HG03342 (cell line): ENCODE measurements around the gene SBK2.
"Not testable (repeated sequence)": the region's sequence is repeated elsewhere in the genome, so short reads cannot be mapped to it uniquely, and the experiment has no call there.

Source experiments
- ATAC-seq: cut with Tn5 transposase; IDR thresholded peaks from one replicate; pipeline ENCODE4 v1.9.1; 2021; ENCODE audit warnings: mild to moderate bottlenecking, moderate library complexity; ENCODE audit not compliant: unreplicated experiment

The SBK2 gene

DNA sequence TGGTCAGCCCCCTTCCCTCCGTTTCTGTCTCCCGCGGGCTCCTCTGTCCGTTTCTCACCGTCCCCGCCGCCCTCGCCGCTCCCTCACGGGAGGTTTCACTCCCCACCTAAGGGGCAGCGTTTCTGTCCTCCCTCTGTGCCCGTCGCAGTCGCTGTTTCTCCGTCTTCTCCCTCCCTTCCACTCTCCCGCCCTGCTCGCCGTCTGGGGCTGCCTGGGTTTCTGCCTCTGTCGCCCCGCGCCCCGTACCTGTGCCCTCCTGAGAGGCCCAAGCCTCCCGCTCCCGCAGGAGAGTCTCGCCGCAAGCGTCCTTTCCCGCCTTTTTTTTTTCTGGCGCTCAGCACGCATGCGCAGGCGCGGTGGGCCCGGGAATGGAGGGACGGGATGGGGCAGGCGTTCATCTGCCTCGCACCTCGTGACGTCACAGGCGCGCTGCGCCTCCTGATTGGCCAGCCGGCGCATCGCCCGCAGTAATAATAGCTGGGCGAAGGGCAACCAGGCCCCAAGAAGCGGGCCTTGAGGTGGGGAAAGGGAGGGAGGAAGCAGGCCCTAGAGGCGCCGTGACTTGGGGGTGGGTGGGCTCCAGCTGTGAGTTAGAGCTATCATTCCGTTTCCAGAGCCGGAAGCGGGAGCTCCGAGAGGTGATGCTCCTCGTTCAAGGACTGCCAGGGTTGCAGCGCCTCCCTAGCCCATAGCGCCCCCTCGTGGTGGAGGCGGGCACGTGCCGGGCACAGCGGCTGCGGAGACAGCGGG lies 33.3 kb downstream of the SBK2 start:
- ATAC-seq = peak; percentile 88

DNA sequence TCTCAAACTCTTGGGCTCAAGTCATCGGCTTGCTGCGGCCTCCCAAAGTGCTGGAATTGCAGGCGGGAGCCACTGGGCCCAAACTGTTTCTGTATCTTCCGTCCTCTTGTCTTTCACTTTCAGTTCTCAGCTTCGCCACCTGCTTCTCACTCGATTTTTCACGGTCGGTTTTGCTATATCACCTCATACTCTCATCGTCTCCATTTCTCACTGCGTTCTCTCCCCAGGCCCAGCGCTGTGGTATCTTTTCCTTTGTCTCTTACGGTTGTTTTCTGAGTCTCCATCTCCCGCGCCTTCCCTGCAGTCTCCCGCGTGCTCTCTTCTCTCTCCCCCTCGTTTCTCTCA lies 33.8 kb downstream of the SBK2 start:
- ATAC-seq = no peak

DNA sequence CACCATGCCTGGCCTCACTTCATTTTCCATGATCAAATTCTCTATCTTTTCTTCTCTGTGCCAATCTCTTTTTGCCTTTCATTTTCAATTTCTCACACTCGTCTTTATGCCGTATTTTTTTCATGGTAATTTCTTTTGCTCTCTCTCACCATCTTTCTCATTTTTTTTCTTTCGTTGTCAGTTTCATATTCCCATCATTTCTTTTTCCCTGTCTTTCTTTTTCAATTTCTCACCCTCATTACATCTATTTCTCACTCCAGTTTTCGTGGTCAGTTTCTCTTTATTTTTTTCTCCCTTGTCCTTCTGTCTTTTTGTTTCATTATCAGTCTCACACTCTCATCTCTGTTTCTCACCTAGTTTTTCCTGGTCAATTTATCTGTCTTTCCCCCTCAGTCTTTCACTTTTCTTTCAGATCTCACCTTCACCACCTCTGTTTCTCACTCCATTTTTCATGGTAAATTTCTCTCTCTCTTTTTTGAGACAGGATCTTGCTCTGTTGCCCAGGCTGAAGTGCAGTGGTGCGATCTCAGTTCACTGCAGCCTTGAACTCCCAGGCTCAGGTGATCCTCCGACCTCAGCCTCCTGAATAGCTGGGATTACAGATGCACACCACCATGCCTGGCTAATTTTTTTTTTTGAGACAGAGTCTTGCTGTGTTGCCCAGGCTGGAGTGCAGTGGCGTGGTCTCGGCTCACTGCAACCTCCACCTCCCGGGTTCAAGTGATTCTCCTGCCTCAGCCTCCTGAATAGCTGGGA lies 34.6 kb downstream of the SBK2 start:
- ATAC-seq = no peak

DNA sequence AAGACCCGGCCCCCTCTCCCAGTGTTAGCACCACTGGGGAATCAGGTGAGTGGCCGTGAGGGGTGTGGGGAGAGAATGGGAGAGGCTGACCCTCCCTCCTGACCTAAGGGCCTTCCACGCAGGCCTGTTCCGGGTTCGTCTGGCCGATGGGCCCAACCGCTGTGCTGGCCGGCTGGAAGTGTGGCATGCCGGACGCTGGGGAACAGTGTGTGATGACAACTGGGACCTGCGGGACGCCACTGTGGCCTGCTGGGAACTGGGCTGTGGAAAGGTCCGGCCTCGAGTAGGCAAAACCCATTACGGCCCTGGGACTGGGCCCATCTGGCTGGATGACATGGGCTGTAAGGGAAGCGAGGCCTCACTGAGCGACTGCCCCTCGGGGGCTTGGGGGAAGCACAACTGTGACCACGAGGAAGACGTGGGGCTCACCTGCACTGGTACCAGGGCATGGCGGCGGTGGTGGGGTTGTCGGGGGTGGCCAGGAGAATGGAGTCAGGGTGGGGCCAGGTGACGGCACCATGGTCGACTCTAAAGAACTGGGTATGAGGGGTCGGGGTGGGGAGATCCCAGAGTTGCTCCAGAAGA lies 36.5 kb downstream of the SBK2 start:
- no peak for ATAC-seq

DNA sequence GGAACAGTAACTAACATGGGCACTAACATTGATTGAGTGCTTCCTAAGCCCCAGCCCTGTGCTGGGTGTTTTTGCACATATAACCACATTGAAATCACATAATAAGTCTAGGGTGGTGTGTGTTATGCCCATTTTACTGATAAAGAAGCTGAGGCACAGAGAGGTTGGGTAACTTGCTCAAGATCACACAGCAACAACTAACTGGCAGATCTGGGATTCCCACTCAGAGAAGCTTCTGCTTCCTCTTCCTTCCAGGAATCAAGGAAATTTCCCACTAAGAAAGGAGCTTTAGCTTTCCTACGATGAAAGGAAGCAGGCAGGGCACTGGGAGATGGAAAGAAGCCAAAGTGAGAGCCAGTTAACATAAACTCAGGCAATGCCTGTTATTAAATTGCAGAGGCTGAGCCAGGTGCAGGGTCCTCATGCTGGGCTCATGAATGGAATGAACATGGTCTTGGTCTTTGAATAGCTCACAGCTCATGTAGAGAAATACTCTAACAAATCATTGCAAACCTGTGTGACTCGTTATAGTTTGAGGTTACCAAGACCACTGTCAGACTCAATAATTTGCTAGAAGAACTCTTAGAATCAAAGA lies 38.6 kb downstream of the SBK2 start:
- ATAC-seq = no peak

DNA sequence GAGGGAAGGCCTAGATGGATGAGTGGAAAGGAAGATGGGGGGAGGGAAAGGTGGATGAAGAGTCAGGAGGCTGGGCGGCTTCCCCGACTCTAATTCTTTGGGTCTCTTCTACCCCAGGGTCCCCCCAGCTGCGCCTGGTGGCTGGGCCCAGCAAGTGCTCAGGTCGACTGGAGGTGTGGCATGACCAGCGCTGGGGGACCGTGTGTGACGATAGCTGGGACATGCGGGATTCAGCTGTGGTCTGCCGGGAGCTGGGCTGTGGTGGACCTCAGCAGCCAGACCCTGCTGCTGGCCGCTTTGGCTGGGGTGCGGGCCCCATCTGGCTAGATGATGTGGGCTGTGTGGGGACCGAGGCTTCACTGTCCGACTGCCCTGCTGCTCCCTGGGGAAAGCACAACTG lies 39.2 kb downstream of the SBK2 start:
- ATAC-seq = no peak

DNA sequence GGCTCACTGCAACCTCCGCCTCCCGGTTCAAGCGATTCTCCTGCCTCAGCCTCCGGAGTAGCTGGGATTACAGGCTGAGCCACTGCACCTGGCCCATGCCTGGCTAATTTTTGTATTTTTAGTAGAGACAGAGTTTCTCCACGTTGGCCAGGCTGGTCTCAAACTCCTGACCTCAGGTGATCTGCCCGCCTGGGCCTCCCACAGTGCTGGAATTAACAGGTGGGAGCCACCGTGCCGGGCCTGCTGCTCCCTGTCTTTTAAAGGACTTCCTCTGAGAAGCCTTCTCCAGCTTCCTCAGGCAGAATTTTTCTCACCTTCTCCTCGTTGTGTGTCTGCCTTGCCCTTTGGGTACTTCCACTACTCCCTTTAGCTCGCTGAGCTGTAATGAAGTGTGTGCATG lies 40.1 kb downstream of the SBK2 start:
- ATAC-seq = not testable (repeated sequence)

DNA sequence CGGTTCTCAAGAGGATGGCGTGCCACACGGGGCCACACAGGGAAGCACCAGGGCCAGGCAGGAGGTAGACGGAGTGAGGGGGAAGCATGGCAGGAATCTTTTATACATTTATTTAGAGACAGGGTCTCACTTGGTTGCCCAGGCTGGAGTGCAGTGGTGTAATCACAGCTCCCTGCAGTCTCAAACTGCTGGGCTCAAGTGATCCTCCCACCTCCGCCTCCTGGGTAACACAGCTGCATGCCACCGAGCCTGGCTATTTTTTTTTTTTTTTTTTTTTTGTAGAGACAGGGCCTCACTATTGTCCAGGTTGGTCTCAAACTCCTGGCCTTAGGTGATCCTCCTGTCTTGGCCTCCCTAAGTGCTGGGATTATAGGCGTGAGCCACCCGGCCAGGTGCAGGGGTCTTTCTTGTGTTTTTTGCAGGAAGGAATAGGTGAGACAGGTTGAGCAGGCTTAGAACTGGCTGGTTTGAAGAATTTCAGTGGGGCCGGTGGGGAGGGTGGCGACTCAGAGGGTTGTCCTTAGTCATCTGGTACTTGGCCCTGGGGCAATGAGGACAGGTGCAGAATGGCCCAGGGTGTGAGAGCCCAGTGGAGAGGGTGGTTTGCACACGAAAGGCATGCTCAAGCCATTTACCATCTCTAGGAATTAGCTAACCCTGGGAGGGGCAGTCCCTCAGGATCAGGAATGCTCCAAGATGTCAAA lies 41.1 kb downstream of the SBK2 start:
- ATAC-seq = no peak

DNA sequence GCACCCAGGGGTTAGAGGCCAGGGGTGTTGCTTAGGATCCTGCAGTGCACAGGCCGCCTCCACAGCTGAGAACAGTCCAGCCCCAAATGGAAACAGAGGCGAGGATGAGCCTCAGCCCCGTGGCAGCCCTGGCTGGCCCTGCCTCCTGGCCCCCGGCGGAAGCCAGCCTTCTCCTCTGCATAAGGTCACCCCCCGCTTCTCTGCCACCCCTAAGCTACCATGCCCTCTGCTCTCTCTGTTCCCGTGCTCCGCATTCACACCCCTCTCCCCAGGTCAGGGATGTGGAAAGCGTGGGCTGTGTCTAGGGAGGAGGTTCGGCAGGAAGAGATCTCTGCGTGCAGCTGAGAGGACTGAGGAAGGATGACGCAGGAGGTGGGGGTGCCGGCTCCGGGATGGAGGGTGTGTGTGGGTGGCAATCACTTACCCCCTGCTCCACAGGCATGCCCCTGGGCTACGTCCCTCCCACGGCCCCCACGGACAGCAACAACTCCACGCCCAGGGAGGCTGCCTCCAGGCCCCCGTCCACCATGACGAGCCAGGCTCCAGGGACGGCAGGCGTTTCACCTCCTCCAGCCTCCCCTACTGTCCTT lies 42.7 kb downstream of the SBK2 start:
- ATAC-seq = no peak

DNA sequence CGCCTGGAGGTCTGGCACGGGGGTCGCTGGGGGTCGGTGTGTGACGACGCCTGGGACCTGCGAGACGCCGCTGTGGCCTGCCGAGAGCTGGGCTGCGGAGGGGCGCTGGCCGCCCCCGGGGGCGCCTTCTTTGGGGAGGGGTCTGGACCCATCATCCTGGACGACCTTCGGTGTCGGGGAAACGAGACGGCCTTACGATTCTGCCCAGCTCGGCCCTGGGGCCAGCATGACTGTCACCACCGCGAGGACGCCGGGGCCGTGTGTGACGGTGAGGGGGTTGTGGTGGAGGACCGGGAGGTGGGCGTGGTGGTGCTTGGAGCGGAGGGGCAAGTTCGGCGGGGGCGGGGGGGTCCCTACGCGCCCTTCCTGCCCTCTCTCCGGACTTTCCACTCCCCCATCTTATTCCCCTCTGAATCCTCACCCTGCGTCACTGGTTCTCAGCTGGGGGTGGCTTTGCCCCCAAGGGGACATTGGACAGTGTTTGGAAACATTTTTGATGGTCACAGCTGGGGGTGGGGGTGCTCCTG lies 43.2 kb downstream of the SBK2 start:
- ATAC-seq = no peak

DNA sequence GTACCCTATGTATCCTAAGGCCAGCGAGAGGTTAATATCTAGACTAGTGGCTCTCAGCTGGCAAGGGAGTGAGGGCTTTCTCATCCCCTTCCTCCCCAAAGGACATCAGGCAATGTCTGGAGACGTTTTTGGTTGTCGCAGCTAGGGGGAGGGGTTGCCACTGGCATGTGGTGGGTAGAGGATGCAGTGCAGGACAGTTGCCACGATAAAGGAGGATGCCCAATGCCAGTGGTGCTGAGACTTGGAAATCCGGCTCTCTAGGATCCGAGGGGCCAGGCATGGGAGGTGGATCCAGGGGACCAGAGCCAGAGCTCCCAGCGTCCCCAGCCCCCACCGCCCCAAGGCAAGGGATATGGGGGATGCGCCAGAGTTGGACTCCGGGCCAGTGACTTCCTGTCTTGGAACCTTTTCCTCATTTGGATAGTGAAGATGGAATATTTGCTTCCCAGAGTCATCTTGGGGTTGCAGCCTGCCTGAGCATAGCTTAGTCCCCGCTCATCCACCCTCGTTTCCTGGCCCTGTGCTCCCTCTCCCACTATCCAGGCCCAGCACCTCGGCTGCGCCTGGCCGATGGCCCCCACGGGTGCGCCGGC lies 43.8 kb downstream of the SBK2 start:
- no peak for ATAC-seq

DNA sequence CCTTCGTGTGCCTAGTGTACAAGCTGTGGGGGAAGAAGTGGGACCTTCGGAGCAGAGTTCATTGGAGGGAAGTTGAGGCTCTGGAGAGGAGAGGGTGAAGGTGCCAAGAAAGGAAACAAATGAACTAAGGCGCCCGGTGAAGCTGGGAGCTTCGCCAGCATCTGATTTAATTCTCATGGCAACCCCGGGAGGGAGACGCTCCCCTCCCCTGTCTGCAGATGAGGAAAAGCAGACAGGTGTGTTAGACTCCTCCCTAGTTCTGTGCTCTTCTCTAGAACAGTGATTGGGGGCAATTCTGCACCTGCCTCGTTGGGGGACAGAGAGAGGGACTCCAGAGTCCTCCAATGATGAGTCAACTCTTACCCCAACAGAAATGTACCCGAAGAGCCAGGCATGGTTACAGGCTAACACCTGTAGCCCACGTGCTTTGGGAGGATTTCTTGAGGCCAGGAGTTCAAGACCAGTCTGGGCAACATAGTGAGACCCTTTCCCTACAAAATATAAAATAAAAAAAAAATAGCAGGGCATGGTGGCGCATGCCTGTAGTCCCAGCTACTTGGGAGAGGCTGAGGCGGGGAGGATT lies 44.5 kb downstream of the SBK2 start:
- ATAC-seq = no peak

DNA sequence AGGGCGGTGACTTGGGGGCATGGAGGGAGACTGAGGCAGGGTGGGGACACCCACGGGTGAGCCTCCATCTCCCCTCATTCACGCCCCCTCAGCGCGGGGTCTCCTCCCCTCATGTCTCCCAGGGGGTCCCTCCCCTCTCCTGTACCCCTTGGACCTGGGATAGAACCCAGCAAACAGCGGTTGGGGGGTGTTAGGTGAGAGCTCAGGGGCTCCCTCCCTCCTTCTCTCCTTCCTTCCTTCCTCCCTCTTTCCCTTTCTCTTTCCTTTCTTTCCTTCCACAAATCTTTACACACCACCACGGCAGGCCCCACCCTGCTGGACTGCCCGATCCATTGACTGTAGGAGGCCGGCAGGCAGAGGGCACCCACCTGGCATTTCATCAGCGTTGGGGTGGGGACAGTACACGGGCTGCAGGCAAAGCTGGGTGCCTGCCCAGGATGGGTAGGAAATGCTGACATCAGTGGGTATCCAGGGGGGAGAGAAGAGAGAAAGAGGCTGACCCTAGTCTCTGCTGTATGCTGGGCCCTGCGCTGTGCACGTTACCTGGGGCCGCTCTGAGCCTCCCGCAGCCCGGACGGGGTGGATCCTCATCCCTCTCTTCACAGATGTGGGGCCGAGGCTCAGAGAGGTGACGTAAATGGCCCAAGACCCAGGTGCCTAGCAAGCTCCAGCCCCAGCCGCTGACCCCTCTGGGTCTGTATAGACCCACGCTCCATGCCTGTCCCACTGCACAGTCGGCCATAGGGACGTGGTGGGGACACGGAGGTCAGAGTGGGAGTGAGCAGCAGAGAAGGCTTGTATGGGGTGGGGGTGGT lies 45.2 kb downstream of the SBK2 start:
- ATAC-seq = no peak

DNA sequence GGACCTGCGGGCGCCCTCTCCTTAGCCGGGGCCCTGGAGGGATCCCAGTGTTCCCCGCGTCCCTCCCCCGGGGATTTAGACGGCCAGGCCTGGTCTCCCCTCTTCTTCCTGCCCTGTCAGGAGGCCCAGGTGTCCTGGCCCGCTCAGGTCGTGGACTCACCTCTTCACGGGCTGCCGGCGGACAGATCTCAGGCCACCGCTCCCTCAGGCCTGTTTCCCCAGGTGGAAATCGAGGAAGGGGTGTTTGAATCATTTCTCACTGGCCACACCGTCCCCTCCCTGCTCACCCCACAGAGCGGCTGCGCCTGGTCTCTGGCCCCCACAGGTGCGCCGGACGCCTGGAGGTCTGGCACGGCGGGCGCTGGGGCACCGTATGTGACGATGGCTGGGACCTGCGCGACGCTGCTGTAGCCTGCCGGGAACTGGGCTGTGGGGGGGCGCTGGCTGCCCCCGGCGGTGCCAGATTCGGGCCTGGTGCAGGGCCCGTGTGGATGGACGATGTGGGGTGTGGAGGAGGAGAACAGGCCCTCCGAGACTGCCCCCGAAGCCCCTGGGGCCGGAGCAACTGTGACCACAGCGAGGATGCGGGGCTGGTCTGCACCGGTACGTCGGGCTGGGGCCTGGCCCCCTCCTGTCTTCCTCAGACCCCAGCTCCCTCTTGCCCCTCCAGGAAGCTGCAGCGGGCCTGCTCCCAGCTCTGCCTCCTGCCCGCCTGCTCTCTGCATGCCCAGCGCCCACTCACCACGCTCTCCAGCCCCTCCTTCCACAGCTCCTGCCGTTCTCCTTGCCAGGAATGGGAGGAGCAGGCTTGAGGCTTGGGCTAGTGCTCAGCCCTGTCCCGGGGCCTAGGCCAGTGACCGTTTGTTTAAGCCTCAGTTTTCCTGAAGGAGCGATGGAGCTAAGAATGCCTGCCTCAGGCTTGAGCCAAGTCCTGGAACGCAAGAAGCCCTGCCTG lies 46.2 kb downstream of the SBK2 start:
- ATAC-seq = no peak

DNA sequence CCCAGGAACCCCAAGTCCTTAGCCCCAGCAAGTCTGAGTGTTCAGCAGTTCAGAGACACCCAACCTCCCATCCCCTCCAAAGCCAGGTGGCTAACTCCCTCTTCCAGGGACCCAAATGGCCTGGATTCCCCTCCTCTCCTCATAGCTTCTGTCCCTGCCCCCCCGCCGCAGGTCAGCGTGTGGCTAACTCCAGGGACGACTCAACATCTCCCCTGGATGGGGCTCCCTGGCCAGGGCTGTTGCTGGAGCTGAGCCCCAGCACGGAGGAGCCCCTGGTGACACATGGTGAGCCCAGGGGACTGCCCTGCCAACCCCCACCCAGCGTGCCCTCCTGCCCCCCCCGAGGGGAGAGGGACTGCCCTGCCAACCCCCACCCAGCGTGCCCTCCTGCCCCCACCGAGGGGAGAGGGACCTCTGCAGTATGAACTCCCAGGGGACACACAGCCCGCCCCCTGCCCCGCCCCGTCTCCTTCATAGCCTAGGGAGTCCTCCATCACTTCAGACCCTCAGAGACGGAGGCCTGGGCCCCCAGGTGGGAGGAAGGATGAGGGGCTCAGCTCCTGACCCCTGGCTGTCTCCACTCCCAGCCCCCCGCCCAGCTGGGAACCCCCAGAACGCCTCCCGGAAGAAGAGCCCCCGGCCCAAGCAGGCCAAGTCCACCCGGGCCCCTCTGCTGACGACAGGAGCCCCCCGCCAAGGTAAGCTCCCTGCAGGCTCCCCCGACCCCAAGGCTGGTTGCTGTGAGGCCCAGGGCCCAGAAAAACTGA lies 47.0 kb downstream of the SBK2 start:
- no peak for ATAC-seq

DNA sequence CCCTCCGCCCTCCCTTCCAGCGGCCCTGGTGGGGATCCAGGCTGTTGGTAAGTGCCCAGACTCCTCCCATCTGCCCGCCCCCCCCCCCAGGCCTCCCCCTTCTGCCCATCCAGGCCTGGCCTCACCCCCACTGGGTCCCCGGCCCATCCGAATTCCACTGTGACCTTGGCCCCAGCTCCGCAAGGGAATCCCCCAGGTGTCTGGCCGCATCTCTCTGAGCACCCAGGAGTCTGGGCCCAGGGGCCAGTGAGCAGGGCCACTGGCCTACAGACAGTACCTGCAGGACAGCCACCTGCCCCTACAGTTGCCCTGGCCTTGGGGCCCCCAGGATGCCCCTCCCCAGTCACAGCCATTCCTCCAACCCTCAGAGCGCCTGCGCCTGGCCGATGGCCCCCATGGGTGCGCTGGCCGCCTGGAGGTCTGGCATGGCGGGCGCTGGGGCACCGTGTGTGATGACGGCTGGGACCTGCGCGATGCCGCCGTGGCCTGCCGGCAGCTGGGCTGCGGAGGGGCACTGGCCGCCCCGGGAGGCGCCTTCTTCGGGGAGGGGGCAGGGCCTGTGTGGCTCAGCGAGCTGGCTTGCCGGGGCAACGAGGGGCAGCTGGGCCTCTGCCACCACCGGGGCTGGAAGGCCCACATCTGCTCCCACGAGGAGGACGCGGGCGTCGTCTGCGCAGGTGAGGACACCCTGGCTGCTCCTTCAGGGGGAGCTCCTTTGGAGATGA lies 47.8 kb downstream of the SBK2 start:
- ATAC-seq = no peak
